ENCODE measurements around the gene CALD1. TPM values are rescaled to one million over a fixed set of nuclear protein-coding genes. Genes with fewer than 3 reads are reported as not detected.

CALD1 gene
- total RNA-seq, 1 donor from 2014 or later, result 0.50 TPM

DNA sequence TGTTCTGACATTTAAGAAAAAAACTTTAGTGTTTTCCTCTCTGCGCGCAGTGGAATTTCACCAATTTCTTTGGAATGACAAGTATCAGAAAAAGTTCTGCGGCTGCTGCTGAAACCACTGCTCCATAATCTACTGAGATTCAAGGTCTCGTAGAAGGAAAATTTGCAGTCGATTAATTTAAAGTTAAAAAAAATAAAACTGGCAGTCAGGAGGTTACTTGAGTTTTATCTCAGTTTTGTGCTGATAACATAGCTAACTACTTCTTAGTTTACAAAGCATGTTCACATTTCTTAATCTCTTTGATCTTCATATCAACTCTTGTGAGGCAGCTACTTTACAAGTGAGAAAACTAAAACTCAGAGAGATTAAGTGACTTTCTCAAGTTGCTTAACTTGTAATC, 18.2 kb upstream of the CALD1 start:
- intact Hi-C loops (cut with micrococcal nuclease), result no loop called here

- intact Hi-C loops (cut with micrococcal nuclease), result no loop called here
Observed at GRCh38 chr7:134763960-134764359, 15.5 kb upstream of the CALD1 start.

DNA sequence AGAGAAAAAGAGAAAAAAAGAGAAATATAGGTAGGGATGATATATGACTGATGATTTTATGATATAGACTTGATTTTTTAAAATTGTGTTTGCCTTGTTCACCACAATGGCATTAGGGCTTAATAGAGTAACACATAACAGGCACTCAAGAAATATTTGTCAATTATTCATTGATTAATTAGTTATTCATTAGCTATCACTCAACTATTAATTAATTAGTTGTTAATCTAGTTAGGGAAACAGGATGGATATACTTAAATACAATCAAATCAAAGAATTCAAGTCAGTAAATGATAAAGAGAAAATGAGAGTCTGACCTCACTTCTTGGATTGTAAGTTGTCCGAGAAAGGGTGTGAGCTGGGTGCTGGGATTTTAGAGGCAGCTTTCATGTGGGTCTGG, 15.1 kb upstream of the CALD1 start:
- intact Hi-C loops (cut with micrococcal nuclease), result no loop called here

- intact Hi-C loops (cut with micrococcal nuclease), result no loop called here
Observed at GRCh38 chr7:134766779-134767519, 12.5 kb upstream of the CALD1 start.

DNA sequence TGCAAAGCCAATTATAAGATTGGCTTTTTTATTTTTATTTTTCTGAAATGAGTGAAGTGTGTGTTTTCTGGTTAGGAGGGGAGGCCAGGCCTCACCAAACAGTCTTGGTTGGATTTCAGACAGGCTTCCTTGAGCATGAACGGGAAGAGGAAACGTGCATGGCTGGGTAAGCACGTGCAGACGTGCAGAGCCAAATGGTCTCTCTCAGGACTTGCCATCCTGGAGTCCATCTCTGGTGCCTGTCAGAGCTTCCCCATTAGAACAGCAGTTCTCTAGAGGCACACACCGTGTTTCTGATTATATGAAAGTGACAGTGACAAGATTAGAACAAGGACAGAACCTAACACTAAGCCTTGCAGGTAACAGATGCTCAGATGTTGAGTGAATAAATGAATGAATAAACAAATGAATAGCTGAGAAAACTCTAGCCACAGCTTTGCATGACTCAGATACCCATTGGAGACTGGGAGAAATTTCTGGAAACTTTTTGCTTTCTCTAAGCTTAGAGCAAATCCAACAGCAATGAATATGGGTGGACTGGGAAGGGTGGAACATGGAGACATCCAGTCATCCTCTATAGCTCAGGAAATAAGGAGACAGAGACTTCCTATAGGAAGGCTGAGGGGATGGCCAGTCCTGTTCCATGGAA, 11.8 kb upstream of the CALD1 start:
- intact Hi-C loops (cut with micrococcal nuclease), result no loop called here

DNA sequence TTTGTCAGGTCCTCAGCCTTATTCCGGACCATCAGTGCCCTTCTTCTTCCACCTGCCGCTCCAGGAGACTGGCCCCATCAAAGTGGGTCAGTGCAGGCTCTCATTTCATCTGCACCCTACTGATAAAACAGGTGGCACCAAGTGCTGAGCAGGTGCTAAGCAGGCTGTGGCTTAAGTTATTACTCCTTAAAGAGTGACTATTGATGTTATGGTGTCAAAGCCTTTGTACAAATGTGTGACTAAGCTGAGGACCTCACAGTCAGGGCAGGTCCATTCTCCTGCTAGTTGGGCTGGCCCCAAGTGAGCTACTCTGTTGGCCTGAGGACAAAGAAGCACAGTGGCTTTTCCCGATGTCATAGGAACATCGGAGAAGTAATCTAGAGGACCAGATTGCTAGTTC, 11.2 kb upstream of the CALD1 start:
- intact Hi-C loops (cut with micrococcal nuclease), result no loop called here

DNA sequence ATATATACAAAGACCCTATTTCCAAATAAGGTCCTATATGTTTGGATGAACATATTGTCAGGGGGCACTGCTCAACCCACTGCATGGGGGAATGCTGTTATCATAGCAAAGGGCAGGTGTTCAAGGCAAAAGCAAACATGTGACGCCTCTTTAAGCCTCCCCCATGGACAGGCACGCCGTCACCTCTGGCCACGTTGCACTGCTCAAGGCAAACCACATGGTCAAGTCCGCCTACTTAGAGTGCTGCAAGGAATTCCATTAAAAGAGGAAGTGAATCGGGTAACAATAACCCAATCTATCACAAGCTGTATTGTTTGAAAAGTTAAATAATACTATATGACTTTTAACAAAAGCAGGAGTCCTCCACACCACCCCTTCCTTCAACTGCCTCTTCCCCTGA, 8.8 kb upstream of the CALD1 start:
- intact Hi-C loops (cut with micrococcal nuclease), result no loop called here

DNA sequence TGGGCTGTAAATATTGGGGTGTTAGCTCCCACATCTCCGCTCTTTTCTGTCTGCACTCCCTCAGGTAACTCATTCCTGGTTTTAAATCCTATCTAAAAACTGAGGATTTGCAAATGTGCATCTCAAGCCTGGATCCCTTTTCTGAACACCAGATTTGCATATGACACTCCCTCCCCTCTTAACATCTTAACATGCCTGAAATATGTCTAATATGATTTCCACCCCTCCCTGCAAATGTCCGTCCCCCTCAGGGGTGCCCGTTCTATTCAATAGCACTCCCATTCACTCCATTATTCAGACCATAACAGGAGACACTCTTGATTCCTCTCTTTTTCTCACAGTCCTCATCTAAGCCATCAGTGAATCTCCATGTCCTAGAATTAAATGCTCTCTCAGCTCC, 8.3 kb upstream of the CALD1 start:
- intact Hi-C loops (cut with micrococcal nuclease), result no loop called here

- intact Hi-C loops (cut with micrococcal nuclease), result no loop called here
Observed at GRCh38 chr7:134771889-134772288, 7.5 kb upstream of the CALD1 start.

- intact Hi-C loops (cut with micrococcal nuclease), result no loop called here
Observed at GRCh38 chr7:134772401-134772800, 7.0 kb upstream of the CALD1 start.

GRCh38 chr7:134773164-134773563, 6.3 kb upstream of the CALD1 start:
- intact Hi-C loops (cut with micrococcal nuclease), result no loop called here

- intact Hi-C loops (cut with micrococcal nuclease), result no loop called here
Observed at GRCh38 chr7:134774119-134774518, 5.3 kb upstream of the CALD1 start.

GRCh38 chr7:134777470-134777869, 2.0 kb upstream of the CALD1 start:
- intact Hi-C loops (cut with micrococcal nuclease), result no loop called here

DNA sequence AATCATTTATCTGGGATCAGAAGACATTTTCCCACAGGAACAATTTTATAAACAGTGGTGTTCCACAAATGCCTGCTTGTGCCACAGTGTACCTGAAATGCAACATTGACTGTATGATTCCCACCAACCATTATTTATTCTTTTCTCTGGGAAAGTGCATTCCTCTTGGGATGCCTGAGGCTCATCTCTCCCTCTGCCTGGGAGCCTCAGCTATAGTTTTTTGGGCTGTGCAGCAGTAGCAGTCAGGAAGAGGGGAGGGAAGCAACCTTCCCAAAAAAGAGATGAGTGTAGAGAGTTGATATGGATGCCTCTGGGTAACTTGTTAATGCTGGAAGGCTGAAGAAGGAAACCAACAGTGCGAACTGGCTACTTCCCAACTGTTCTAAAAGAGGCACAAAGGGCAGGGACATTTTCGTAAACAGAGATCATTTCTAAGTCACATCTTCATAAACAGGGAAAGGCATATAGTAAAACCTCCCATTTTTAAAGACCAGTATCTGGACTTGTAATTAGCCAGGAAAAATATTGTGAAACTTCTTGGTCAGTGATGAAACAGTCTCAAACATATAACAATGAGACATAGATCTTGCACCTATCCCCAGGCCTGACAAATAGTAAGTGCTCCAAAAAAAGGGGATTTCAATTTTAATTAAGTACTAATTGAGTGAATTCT, 1.4 kb upstream of the CALD1 start:
- intact Hi-C loops (cut with micrococcal nuclease), result no loop called here

DNA sequence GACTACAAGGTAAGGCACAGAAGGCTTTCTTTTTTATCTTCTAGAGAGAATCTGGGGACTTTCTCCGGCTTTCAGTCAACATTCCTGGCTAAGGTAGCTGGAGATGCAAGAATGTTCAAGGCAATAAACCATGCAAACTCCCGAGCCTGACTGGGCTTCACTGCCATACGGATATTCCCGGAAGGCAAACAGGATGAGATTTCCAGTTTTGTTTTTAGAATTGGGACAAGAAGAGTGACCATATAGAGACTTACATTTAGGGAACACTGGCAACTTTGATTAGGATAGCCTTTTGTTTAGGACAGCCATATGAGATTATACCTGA, 269 bp downstream of the CALD1 start:
- intact Hi-C loops (cut with micrococcal nuclease), result no loop called here

DNA sequence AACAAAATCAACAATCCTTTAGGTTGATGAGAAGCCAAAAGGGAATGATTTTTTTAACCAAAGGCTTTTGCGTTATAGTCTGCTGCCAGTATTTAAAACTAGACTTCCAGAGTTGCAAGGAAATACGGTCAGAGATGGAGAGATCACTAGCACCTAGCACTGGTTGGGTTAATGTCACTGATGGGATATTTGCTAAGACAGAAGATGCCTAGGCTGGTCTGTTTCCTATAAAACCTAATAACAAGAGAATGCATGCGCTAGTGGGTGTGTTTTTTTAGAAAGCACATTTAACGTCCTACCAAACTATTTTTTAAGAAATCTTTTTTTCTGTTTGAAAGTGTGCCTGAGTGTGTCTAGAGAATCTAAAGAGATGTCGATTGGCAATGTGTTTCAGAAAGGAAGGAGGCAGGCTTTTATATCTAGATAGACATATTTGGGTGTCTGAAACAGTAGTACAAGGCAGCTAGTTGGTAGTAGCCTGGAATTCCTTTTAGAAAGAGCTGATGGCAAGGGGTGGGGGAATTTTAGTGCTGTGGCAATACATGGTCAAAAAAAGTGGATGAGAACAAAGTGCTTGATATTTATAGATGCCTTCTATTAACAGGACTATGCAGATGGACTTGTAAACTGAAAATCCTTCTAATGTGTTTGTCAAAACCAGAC, 863 bp downstream of the CALD1 start:
- intact Hi-C loops (cut with micrococcal nuclease), result no loop called here

GRCh38 chr7:134781171-134781570, 1.7 kb downstream of the CALD1 start:
- intact Hi-C loops (cut with micrococcal nuclease), result no loop called here

- intact Hi-C loops (cut with micrococcal nuclease), result no loop called here
Observed at GRCh38 chr7:134782121-134782623, 2.7 kb downstream of the CALD1 start.

DNA sequence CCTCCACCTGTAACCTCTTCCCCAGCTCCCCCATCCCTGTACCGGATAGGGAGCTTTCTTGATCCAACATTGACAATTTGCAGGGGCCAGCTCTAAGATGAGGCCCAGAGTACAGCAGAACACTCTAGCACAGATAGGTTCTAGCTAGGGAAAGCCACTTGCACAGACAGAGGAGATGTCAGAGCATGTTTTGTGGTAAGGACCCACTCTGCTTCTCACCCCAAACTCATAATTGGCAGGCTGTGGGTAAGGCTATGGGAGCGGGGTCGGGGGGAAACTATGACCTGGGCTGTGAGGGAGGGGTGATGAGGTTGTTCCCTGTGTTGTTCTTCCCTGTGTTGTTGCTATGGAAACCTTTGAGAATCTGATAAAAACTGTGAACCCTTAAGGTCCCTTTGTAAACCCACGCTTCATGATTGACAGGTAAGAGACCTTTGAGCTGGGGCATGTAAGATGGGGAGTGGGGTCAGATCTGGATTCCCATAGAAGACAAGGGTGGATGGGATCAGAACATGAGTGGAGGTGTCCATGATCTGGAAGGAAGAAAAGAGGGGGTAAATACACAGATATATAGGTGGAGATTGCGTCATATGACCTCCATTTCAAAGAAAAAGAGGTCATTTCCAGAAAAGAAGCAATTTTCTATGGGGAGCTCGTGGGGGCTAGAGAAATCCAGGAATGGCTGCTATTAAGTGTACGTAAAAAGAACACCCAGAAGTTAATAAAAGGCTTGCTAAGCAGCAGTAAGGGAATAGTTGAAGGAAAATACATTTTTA, 4.0 kb downstream of the CALD1 start:
- intact Hi-C loops (cut with micrococcal nuclease), result no loop called here

DNA sequence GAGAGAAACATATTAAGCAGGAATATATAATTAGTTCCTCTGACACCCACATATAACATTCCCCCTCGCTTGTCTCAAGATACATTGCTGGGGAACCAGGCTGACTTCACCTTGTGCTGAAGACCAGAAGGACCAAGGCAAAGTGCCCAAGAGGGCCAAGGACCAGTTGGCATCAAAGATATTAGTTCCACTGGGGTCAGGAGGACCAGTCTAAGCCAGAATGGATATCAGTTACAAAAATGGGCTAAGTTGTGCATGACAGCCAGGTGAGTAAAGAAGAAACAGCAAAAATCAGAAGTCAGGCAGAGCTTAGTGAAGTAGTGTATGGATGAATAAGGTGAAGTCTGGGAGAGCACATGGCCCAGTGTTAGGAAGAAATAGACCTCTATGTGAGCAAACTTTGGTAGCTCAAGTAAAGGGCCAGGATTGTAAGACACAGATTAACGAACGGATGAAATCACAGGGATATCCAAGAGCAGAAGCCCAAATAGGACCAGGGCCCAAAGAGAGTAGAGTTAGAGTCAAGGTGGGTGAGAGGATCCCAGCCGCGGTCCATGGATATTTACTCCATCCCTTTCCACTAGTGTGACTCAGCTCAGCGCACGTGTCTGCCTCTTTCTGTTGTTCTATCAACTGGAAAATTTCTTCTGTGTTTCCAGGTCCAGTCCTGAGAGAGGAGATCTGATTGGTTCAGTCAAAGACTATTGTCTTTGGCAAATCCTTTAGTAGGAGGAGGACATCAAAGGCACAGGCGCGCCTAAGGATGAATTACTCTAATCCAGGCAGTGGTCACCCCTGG, 5.0 kb downstream of the CALD1 start:
- intact Hi-C loops (cut with micrococcal nuclease), result no loop called here
